Measurements from ENCODE around the gene MINK1. TPM values are rescaled to one million over a fixed set of nuclear protein-coding genes. Genes with fewer than 3 reads are reported as not detected.

The MINK1 gene
- total and polyA plus RNA-seq, 10 of the 15 experiments (the other 5 are each of a cell fraction or from before 2014, with no cell fraction given) = 0.08 to 55.6 (median 15.0) TPM

GRCh38 chr17:4944163-4944553 lies 111.0 kb downstream of the MINK1 start (continued):
- TF ChIP-seq, protein P1, sequence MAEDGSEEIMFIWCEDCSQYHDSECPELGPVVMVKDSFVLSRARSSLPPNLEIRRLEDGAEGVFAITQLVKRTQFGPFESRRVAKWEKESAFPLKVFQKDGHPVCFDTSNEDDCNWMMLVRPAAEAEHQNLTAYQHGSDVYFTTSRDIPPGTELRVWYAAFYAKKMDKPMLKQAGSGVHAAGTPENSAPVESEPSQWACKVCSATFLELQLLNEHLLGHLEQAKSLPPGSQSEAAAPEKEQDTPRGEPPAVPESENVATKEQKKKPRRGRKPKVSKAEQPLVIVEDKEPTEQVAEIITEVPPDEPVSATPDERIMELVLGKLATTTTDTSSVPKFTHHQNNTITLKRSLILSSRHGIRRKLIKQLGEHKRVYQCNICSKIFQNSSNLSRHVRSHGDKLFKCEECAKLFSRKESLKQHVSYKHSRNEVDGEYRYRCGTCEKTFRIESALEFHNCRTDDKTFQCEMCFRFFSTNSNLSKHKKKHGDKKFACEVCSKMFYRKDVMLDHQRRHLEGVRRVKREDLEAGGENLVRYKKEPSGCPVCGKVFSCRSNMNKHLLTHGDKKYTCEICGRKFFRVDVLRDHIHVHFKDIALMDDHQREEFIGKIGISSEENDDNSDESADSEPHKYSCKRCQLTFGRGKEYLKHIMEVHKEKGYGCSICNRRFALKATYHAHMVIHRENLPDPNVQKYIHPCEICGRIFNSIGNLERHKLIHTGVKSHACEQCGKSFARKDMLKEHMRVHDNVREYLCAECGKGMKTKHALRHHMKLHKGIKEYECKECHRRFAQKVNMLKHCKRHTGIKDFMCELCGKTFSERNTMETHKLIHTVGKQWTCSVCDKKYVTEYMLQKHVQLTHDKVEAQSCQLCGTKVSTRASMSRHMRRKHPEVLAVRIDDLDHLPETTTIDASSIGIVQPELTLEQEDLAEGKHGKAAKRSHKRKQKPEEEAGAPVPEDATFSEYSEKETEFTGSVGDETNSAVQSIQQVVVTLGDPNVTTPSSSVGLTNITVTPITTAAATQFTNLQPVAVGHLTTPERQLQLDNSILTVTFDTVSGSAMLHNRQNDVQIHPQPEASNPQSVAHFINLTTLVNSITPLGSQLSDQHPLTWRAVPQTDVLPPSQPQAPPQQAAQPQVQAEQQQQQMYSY (CRISPR knock-in tag; IDR thresholded peaks at IDR 0.05) = 0 out of 2 replicates have a peak, but pooled peaks have one; percentile 29
- no peak; the same call in 1 of the 2 replicates for TF ChIP-seq NR2F1 (conservative IDR thresholded peaks at IDR 0.05)
- no peak for TF ChIP-seq MYC (IDR thresholded peaks at IDR 0.05; ENCODE audit: insufficient read depth, insufficient read length, insufficient replicate concordance, low read length, severe bottlenecking)
- no peak for TF ChIP-seq NFIC (IDR thresholded peaks at IDR 0.05; ENCODE audit: low read depth, low read length)
- TF ChIP-seq EP300 (IDR thresholded peaks at IDR 0.05; ENCODE audit: borderline replicate concordance in 1 of 2, control insufficient read depth in 1 of 2, low read depth in 2 of 2, low read length in 2 of 2) = no peak
- TF ChIP-seq MEF2B (IDR thresholded peaks at IDR 0.05; ENCODE audit: partially characterized antibody, poor library complexity, severe bottlenecking) = peak; percentile 69
- no peak for TF ChIP-seq SMARCA5 (IDR thresholded peaks at IDR 0.05)
- TF ChIP-seq TCF3 (IDR thresholded peaks at IDR 0.05; ENCODE audit: borderline replicate concordance, insufficient read depth, low read depth, low read length) = no peak
- TF ChIP-seq YY1 (IDR thresholded peaks at IDR 0.05; ENCODE audit: low read depth, low read length) = 0 out of 2 replicates have a peak, but pooled peaks have one; percentile 5
- no peak for TF ChIP-seq SREBF2 (IDR thresholded peaks at IDR 0.05; ENCODE audit: low read length)
- TF ChIP-seq, protein P2, sequence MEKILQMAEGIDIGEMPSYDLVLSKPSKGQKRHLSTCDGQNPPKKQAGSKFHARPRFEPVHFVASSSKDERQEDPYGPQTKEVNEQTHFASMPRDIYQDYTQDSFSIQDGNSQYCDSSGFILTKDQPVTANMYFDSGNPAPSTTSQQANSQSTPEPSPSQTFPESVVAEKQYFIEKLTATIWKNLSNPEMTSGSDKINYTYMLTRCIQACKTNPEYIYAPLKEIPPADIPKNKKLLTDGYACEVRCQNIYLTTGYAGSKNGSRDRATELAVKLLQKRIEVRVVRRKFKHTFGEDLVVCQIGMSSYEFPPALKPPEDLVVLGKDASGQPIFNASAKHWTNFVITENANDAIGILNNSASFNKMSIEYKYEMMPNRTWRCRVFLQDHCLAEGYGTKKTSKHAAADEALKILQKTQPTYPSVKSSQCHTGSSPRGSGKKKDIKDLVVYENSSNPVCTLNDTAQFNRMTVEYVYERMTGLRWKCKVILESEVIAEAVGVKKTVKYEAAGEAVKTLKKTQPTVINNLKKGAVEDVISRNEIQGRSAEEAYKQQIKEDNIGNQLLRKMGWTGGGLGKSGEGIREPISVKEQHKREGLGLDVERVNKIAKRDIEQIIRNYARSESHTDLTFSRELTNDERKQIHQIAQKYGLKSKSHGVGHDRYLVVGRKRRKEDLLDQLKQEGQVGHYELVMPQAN (conservative IDR thresholded peaks at IDR 0.05) = no peak
- TF ChIP-seq POLR2AphosphoS2 (IDR thresholded peaks at IDR 0.05; ENCODE audit: low read depth, low read length) = peak; percentile 24; the same call in 1 of the 2 replicates
- TF ChIP-seq, protein P3, sequence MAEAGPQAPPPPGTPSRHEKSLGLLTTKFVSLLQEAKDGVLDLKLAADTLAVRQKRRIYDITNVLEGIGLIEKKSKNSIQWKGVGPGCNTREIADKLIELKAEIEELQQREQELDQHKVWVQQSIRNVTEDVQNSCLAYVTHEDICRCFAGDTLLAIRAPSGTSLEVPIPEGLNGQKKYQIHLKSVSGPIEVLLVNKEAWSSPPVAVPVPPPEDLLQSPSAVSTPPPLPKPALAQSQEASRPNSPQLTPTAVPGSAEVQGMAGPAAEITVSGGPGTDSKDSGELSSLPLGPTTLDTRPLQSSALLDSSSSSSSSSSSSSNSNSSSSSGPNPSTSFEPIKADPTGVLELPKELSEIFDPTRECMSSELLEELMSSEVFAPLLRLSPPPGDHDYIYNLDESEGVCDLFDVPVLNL (IDR thresholded peaks at IDR 0.05; ENCODE audit: low read depth, low read length) = no peak
- peak; percentile 54 to 71 for TF ChIP-seq IKZF2 (IDR thresholded peaks at IDR 0.05)
- TF ChIP-seq, protein P4, sequence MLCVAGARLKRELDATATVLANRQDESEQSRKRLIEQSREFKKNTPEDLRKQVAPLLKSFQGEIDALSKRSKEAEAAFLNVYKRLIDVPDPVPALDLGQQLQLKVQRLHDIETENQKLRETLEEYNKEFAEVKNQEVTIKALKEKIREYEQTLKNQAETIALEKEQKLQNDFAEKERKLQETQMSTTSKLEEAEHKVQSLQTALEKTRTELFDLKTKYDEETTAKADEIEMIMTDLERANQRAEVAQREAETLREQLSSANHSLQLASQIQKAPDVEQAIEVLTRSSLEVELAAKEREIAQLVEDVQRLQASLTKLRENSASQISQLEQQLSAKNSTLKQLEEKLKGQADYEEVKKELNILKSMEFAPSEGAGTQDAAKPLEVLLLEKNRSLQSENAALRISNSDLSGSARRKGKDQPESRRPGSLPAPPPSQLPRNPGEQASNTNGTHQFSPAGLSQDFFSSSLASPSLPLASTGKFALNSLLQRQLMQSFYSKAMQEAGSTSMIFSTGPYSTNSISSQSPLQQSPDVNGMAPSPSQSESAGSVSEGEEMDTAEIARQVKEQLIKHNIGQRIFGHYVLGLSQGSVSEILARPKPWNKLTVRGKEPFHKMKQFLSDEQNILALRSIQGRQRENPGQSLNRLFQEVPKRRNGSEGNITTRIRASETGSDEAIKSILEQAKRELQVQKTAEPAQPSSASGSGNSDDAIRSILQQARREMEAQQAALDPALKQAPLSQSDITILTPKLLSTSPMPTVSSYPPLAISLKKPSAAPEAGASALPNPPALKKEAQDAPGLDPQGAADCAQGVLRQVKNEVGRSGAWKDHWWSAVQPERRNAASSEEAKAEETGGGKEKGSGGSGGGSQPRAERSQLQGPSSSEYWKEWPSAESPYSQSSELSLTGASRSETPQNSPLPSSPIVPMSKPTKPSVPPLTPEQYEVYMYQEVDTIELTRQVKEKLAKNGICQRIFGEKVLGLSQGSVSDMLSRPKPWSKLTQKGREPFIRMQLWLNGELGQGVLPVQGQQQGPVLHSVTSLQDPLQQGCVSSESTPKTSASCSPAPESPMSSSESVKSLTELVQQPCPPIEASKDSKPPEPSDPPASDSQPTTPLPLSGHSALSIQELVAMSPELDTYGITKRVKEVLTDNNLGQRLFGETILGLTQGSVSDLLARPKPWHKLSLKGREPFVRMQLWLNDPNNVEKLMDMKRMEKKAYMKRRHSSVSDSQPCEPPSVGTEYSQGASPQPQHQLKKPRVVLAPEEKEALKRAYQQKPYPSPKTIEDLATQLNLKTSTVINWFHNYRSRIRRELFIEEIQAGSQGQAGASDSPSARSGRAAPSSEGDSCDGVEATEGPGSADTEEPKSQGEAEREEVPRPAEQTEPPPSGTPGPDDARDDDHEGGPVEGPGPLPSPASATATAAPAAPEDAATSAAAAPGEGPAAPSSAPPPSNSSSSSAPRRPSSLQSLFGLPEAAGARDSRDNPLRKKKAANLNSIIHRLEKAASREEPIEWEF (IDR thresholded peaks at IDR 0.05; ENCODE audit: insufficient replicate concordance, low read depth, low read length) = no peak
- TF ChIP-seq SPI1 (IDR thresholded peaks at IDR 0.05; ENCODE audit: borderline replicate concordance, insufficient read depth, low read depth, low read length) = peak; percentile 90
